Adrenal gland (tissue), 5 donors: ENCODE data around the gene MYEF2.

Source experiments
- CTCF ChIP-seq, 6 experiments: fragments of 450-650 bp in 4 of 6; fragments of 200-600 bp in 2 of 6; sonication (generic) in 1 of 6; IDR thresholded peaks; 1 replicate in 5 of 6; 2 replicates in 1 of 6; pipeline versions ENCODE4 v1.5.1 to v1.8.0; 2016 to 2021; ENCODE audit warnings: antibody characterized with exemption in 6 of 6, mild to moderate bottlenecking in 2 of 6, moderate library complexity in 1 of 6
- POLR2A ChIP-seq, 2 donors: fragments of 450-650 bp; IDR thresholded peaks; one replicate each; pipeline ENCODE4 v1.6.1; 2017; ENCODE audit warnings: antibody characterized with exemption in 2 of 2, mild to moderate bottlenecking in 2 of 2, moderate library complexity in 1 of 2
- donor health status: DM: no; HTN: no; CAD: no.

GRCh38 chr15:48096813-48097212 lies 81.3 kb downstream of the MYEF2 start:
- TF ChIP-seq POLR2A (IDR thresholded peaks at IDR 0.05): no peak
- TF ChIP-seq CTCF (IDR thresholded peaks at IDR 0.05): no peak
